Tibial nerve (tissue), 3 donors: ENCODE measurements around the gene PRRT4.

ENCODE experiments used
- CTCF ChIP-seq, 5 experiments: fragments of 200-600 bp in 3 of 5; fragments of 450-650 bp in 2 of 5; sonication (generic) in 3 of 5; IDR thresholded peaks; one replicate each; pipeline ENCODE4 v1.5.1; 2016 to 2019; ENCODE audit warnings: antibody characterized with exemption in 5 of 5, mild to moderate bottlenecking in 3 of 5, moderate library complexity in 2 of 5
- POLR2A ChIP-seq, 2 donors: fragments of 450-650 bp; IDR thresholded peaks; one replicate each; pipeline ENCODE4 v1.6.1; 2017; ENCODE audit warnings: antibody characterized with exemption in 2 of 2, mild to moderate bottlenecking in 2 of 2, moderate library complexity in 2 of 2

GRCh38 chr7:128385988-128386925 is 24.8 kb upstream of the PRRT4 start:
- TF ChIP-seq CTCF (IDR thresholded peaks at IDR 0.05) = no peak
- TF ChIP-seq POLR2A (IDR thresholded peaks at IDR 0.05) = no peak
